ENCODE data around the gene RIN3. TPM values are rescaled to one million over a fixed set of nuclear protein-coding genes. Genes with fewer than 3 reads are reported as not detected.

RIN3 gene
- total and polyA plus RNA-seq, 10 of the 15 experiments (the other 5 are each of a cell fraction or from before 2014, with no cell fraction given): 0.91 to 23.3 (median 6.3) TPM

- TF ChIP-seq PRDM15 (CRISPR knock-in tag; IDR thresholded peaks at IDR 0.05) (no peak), RUNX3 (IDR thresholded peaks at IDR 0.05; ENCODE audit: low read length) (peak; percentile 73), ZNF384 (IDR thresholded peaks at IDR 0.05; ENCODE audit: borderline replicate concordance, low read depth, low read length) (no peak), CBX3 (IDR thresholded peaks at IDR 0.05; ENCODE audit: borderline replicate concordance, low read depth) (no peak), HCFC1 (IDR thresholded peaks at IDR 0.05; ENCODE audit: low read length) (no peak), ZBTB11 (CRISPR knock-in tag; IDR thresholded peaks at IDR 0.05) (no peak), SMARCA5 (IDR thresholded peaks at IDR 0.05) (no peak), IRF5 (IDR thresholded peaks at IDR 0.05; ENCODE audit: borderline replicate concordance) (no peak), EP300 (IDR thresholded peaks at IDR 0.05; ENCODE audit: borderline replicate concordance in 1 of 2, control insufficient read depth in 1 of 2, low read depth in 2 of 2, low read length in 2 of 2) (peak; percentile 50 to 70; a peak in 3 of 4 replicates), NR2F1 (conservative IDR thresholded peaks at IDR 0.05) (peak; percentile 52), STAT3 (IDR thresholded peaks at IDR 0.05; ENCODE audit: low read depth, low read length) (no peak), ZZZ3 (IDR thresholded peaks at IDR 0.05; ENCODE audit: control insufficient read depth, insufficient read length, low read depth) (no peak), E2F4 (IDR thresholded peaks at IDR 0.05; ENCODE audit: low read depth, low read length) (0 out of 2 replicates have a peak, but pooled peaks have one; percentile 20), E2F8 (IDR thresholded peaks at IDR 0.05; ENCODE audit: low read depth, partially characterized antibody) (no peak)
Observed at GRCh38 chr14:92704036-92704804, 190.6 kb downstream of the RIN3 start (continued).
